Fibroblast of skin of abdomen (primary cell): ENCODE results near the gene CRTC3.
A peak's percentile ranks its signal among the peaks of the same experiment; 100 is the strongest.
"Not testable (repeated sequence)": the region's sequence is repeated elsewhere in the genome, so short reads cannot be mapped to it uniquely, and the experiment has no call there.

Experiments used
- DNase-seq: peaks from one replicate; pipeline ENCODE4 v3.0.0-alpha.2; 2013

The CRTC3 gene

DNA sequence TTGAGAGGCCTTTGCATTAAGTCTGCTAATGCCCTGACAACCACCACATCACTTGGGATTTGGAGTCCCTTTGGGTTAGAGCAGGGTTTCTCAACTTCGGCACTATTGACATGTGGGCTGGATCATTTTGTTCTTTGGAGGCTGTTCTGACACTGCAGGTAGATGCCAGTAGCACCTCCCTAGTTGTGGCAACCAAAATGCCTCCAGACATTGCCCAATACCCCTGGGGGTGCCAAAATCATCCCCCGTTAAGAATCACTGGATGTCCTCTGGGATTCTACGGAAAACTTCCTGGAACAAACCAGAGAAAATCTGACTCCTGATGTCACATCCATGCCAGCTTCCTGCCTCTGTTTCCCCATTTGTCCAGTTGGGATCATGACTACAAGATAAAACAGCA is 150.2 kb downstream of the CRTC3 start:
- DNase-seq, result no peak

DNA sequence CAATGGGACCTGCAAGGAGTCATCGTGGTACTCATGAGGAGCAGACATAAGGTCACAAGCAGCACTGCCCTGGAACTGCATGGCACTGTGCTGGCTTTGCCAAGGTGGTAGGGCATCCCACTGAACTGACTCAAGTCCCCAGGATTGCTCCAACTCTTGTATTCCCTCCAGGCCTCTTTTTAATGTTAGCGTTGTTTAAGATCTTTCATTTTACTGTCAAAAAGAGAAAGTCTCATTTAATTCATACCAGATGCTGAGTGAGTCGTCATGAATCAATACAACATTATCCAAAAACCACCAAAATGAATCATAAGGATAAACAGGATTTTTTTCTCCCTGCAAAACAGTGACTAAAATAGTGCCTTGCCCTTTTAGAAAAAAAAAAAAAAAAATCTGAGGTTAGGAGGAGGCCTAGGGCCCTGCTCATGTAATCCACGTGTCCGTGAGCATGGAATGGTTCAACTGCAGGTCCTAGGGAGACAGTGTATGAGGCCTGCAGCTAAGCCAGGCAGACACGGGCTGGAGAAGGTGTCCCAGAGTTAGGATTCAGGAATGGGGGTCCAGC is 150.7 kb downstream of the CRTC3 start:
- DNase-seq, result peak; percentile 97

DNA sequence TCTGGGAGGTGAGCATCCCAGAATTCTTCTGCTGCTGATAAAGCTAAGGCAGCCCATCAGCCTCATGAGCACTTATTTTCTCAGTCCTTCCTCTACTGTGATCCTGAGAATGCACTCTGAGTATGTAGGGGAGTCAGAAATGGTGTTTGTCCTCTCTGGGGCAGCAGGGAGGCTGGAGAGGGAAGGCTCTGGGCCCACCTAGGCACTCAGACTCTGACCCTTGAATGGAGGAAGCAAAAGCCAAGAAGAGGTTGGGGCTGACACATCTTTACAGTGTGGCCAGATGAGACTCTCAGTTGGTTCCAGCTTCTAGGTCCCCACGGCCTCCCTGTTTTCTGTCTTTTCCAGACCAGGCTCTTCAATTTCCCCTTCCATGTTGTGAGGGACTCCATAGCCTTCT is 151.3 kb downstream of the CRTC3 start:
- DNase-seq, result no peak

GRCh38 chr15:90681480-90681879 is 151.8 kb downstream of the CRTC3 start:
- peak; percentile 75 for DNase-seq

GRCh38 chr15:90683371-90683770 is 153.6 kb downstream of the CRTC3 start:
- no peak for DNase-seq

GRCh38 chr15:90683876-90684275 is 154.2 kb downstream of the CRTC3 start:
- no peak for DNase-seq

- DNase-seq, result no peak
These were observed 154.6 kb downstream of the CRTC3 start for GRCh38 chr15:90684281-90684680.

GRCh38 chr15:90685591-90686434 is 156.1 kb downstream of the CRTC3 start:
- no peak for DNase-seq

DNA sequence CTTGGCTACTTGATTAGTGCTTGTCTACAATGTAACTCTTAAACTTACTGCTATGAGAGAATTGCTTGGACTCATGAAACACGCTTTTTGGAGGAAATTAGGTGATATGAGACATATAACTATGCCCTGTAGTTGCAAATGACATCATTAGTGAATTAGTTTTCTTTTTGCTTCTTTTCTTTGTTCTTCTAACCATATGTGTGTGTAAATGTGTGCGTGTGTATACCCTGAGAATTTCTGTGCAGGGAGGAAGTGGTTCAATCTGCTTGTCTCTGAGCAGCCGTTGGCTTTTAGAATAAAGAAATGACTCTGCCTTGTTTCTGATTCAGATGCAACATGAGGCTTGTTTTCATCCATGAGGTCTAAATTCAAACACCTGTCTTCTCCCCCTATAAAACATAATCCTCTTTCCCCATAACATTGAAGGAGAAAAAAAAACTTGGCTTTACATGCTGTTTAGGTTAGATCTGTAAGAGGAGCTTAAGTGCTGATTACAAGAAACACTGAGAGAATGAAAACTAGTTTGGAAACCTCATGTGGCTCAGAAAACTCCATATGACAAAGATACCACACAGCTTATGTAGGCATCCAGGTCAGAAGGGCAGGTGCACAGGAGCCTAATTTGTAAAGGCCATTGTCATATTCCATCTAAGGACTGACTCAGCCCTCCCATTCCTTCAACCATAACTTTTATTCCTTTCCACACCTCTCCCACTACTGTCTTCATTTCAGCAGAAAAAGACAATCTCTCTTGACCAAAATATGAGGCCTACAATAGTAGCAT is 156.9 kb downstream of the CRTC3 start:
- no peak for DNase-seq

DNA sequence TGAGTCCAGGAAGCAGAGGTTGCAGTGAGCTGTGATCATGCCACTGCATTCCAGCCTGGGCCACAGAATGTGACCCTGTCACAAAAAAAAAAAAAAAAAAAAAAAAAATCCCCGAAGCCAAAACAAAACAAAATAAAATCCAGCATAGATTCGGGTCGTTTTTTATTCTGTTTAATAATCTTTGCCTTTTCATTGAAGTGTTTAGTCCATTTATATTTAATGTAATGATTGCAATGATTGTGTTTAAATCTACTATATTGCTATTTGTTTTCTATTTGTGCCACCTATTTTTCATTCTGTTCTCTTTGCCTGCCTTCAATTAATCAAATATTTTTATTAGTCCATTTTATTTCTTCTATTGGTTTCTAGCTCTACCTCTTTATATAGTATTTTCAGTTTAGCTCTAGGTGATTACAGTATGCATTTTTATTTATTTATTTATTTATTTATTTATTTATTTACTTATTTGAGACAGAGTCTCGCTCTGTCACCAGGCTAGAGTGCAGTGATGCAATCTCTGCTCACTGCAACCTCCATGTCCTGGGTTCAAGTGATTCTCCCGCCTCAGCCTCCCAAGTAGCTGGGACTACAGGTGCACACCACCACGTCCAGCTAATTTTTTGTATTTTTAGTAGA is 159.7 kb downstream of the CRTC3 start:
- DNase-seq, result not testable (repeated sequence)

- peak; percentile 43 for DNase-seq
These were observed 160.9 kb downstream of the CRTC3 start for GRCh38 chr15:90690585-90690984.

DNA sequence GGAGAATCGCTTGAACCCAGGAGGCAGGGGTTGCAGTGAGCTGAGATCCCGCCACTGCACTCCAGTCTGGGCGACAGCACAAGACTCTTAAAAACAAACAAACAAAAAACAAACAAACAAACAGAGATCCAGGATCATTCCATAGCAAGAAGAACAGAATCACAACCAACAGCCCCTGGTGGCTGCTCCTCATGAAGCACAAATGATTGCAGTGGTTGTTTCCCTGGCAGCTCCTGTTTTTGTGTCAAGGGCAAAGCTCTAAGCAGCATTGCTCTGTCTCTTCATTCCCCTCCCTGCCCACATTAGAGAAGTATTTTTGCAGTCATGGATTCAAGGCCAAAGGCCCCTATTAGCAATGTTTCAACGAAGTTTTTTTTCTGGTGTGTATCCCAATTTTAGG is 161.6 kb downstream of the CRTC3 start:
- DNase-seq, result no peak

DNA sequence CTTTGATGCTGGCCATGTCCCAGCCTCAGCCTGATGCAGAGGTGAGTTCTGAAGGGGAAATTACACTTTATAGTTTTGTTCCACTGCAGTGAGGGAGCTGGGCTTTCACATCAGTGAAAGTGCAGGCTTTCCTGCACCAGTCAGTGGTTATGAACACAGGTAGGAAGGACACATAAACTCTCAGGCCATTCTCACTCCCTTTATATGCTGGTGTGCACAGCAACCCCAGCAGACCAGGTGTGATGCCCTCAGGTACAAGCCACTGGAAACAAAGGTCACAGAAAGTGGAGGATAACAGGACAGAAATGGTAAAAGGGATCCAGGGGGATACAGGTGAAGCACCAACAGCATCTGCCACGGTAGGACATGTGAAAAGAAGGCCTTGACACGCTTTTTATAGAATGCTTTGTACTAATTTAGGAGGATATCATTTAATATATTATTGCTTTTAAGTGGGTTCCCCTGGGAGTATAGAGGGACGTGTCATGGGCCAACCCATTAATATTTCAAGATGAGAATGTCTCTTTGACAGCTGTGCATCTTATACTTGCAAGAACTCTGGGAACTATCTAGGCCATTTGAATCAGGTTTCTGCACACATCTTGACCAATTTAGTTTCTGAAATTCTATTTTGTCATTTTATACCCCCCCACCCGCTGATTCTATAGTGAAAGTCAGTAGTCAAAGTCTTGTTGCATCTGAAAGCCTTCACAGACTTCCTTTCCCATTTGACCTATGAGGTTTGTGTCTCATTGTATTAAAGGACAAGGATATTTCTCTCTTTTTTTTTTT is 162.5 kb downstream of the CRTC3 start:
- no peak for DNase-seq
